WTC11 (cell line): ENCODE data around the gene ITPKB. TPM values are rescaled to one million over a fixed set of nuclear protein-coding genes. Genes with fewer than 3 reads are reported as not detected.
A peak's percentile ranks its signal among the peaks of the same experiment; 100 is the strongest.

Source experiments
- ATAC-seq: fragments of 200-7000 bp; cut with Tn5 transposase; 2 replicates; pipeline ENCODE4 v1.10.0; 2021; ENCODE audit warnings: mild to moderate bottlenecking, moderate library complexity
- CTCF ChIA-PET: fragments of 300-600 bp; sonication (Branson Sonifier 250); formaldehyde crosslinking; loops from one replicate; lab custom pipeline; 2021; ENCODE audit warnings: antibody characterized with exemption; lab: Charles Lee
- POLR2A ChIA-PET: fragments of 350-600 bp; sonication (Branson Sonifier 250); formaldehyde crosslinking; loops from one replicate; lab custom pipeline; 2021; ENCODE audit warnings: antibody characterized with exemption; lab: Charles Lee
- DNase-seq: peaks from one replicate; pipeline ENCODE4 v3.0.0; 2021; ENCODE audit warnings: low spot score
- H3K27ac Mint-ChIP-seq: 2 replicates; pipeline ENCODE4 v1.8.0; 2021; ENCODE audit warnings: mixed read lengths
- H3K27me3 Mint-ChIP-seq: 2 replicates; pipeline ENCODE4 v1.8.0; 2021; ENCODE audit warnings: low read depth, mild to moderate bottlenecking, moderate library complexity, mixed read lengths
- H3K36me3 Mint-ChIP-seq: 2 replicates; pipeline ENCODE4 v1.8.0; 2021; ENCODE audit warnings: mixed read lengths
- H3K4me1 Mint-ChIP-seq: 2 replicates; pipeline ENCODE4 v1.8.0; 2022; ENCODE audit warnings: mixed read lengths
- H3K4me3 Mint-ChIP-seq: 2 replicates; pipeline ENCODE4 v1.8.0; 2021; ENCODE audit warnings: mild to moderate bottlenecking, moderate library complexity, mixed read lengths
- H3K9me3 Mint-ChIP-seq: 2 replicates; pipeline ENCODE4 v1.8.0; 2021; ENCODE audit warnings: mixed read lengths
- AFF4 ChIP-seq: sonication (generic); formaldehyde crosslinking; IDR thresholded peaks from 2 replicates; pipeline ENCODE4 v1.8.1; 2023; ENCODE audit warnings: mild to moderate bottlenecking, missing genetic modification reagents, borderline replicate concordance
- CREB1 ChIP-seq: sonication (generic); formaldehyde crosslinking; IDR thresholded peaks from 2 replicates; pipeline ENCODE4 v1.8.0; 2023; ENCODE audit warnings: mild to moderate bottlenecking, missing genetic modification reagents
- CREM ChIP-seq: sonication (generic); formaldehyde crosslinking; IDR thresholded peaks from 2 replicates; pipeline ENCODE4 v1.8.1; 2022; ENCODE audit warnings: mild to moderate bottlenecking, missing genetic modification reagents, moderate library complexity
- E2F4 ChIP-seq: sonication (generic); formaldehyde crosslinking; IDR thresholded peaks from 2 replicates; pipeline ENCODE4 v1.8.1; 2022; ENCODE audit warnings: low read depth, mild to moderate bottlenecking, moderate library complexity, missing genetic modification reagents, borderline replicate concordance
- ESRRA ChIP-seq: sonication (generic); formaldehyde crosslinking; IDR thresholded peaks from 2 replicates; pipeline ENCODE4 v1.8.1; 2022; ENCODE audit warnings: mild to moderate bottlenecking, missing genetic modification reagents, borderline replicate concordance
- FOXJ3 ChIP-seq: sonication (generic); formaldehyde crosslinking; IDR thresholded peaks from 2 replicates; pipeline ENCODE4 v1.9.0; 2021; ENCODE audit warnings: missing genetic modification reagents, mild to moderate bottlenecking, borderline replicate concordance
- FOXP1 ChIP-seq: sonication (generic); formaldehyde crosslinking; IDR thresholded peaks from 2 replicates; pipeline ENCODE4 v1.8.0; 2022; ENCODE audit warnings: missing genetic modification reagents, mild to moderate bottlenecking, moderate library complexity, borderline replicate concordance
- IRF1 ChIP-seq: sonication (generic); formaldehyde crosslinking; IDR thresholded peaks from 2 replicates; pipeline ENCODE4 v1.8.0; 2023; ENCODE audit warnings: missing genetic modification reagents
- JUN ChIP-seq: sonication (generic); formaldehyde crosslinking; IDR thresholded peaks from 2 replicates; pipeline ENCODE4 v1.8.0; 2023; ENCODE audit warnings: mild to moderate bottlenecking, missing genetic modification reagents
- MXD4 ChIP-seq: fragments of 250-450 bp; sonication (Bioruptor Pico); IDR thresholded peaks from 2 replicates; pipeline ENCODE4 v1.8.0; 2021; ENCODE audit warnings: mild to moderate bottlenecking, moderate library complexity, borderline replicate concordance
- NFYB ChIP-seq: sonication (generic); formaldehyde crosslinking; conservative IDR thresholded peaks from 2 replicates; pipeline ENCODE4 v1.8.0; 2022; ENCODE audit warnings: low read depth, missing genetic modification reagents
- NR3C1 ChIP-seq: sonication (generic); formaldehyde crosslinking; conservative IDR thresholded peaks from 2 replicates; pipeline ENCODE4 v1.8.1; 2023; ENCODE audit warnings: low read depth, mild to moderate bottlenecking, missing genetic modification reagents
- PRDM15 ChIP-seq: sonication (generic); formaldehyde crosslinking; IDR thresholded peaks from 2 replicates; pipeline ENCODE4 v1.8.0; 2022; ENCODE audit warnings: missing genetic modification reagents
- ZMAT4 ChIP-seq: fragments of 250-450 bp; sonication (Bioruptor Pico); IDR thresholded peaks from 2 replicates; pipeline ENCODE4 v1.9.0; 2021; ENCODE audit warnings: mild to moderate bottlenecking
- ZNF138 ChIP-seq: sonication (generic); formaldehyde crosslinking; conservative IDR thresholded peaks from 2 replicates; pipeline ENCODE4 v1.8.1; 2022; ENCODE audit warnings: mild to moderate bottlenecking, moderate library complexity, missing genetic modification reagents
- ZNF425 ChIP-seq: fragments of 250-450 bp; sonication (Bioruptor Pico); conservative IDR thresholded peaks from 2 replicates; pipeline ENCODE4 v1.9.0; 2021; ENCODE audit warnings: mild to moderate bottlenecking
- ZSCAN18 ChIP-seq: fragments of 250-450 bp; sonication (Bioruptor Pico); IDR thresholded peaks from 2 replicates; pipeline ENCODE4 v2.1.2; 2022; ENCODE audit warnings: mild to moderate bottlenecking, moderate library complexity
- total RNA-seq: library from RNA; stranded (reverse); gene quantifications from 3 replicates; pipeline ENCODE4 v1.2.3, GENCODE V29; 2021

ITPKB gene
- total RNA-seq, 1 experiment from 2014 or later, result 15.6 TPM

GRCh38 chr1:226649780-226650179 is 89.3 kb downstream of the ITPKB start:
- Mint-ChIP-seq H3K27ac (no peak overlapping the region), H3K9me3 (no peaks in the 10 kb centered on the region), H3K4me1 (peaks cover 34% of the 10 kb centered on the region), H3K36me3 (no peaks in the 10 kb centered on the region; the same call in 1 of the 2 replicates), H3K4me3 (no peak overlapping the region), H3K27me3 (no peaks in the 10 kb centered on the region)
- TF ChIP-seq AFF4, result no peak
- peak; percentile 34; the same call in 1 of the 2 replicates for TF ChIP-seq ESRRA
- no peak for TF ChIP-seq NFYB (CRISPR knock-in tag)
- peak; percentile 40 for DNase-seq
- CTCF ChIA-PET, result interaction anchor here (0.6 to 3.2 kb wide), 11 partner anchors 9 to 178 kb away, joined by 3 to 12 read pairs (median 5); no protein-coding TSS in a partner anchor
- ATAC-seq, result peak; percentile 15
- POLR2A ChIA-PET, result no interaction called here

- peaks cover 29% of the 10 kb centered on the region for H3K4me1 Mint-ChIP-seq
- H3K4me3 Mint-ChIP-seq, result no peak overlapping the region
- no peak for TF ChIP-seq NFYB (CRISPR knock-in tag)
- no peak for TF ChIP-seq JUN (CRISPR knock-in tag)
- no peak for TF ChIP-seq NR3C1 (CRISPR knock-in tag)
- TF ChIP-seq ZNF138 (CRISPR knock-in tag), result no peak
- TF ChIP-seq FOXJ3 (CRISPR knock-in tag), result no peak
- TF ChIP-seq MXD4 (CRISPR knock-in tag), result no peak
- no peak for TF ChIP-seq ZMAT4 (CRISPR knock-in tag)
- no peak for TF ChIP-seq CREB1 (CRISPR knock-in tag)
- no peak for TF ChIP-seq PRDM15 (CRISPR knock-in tag)
- no peak for TF ChIP-seq CREM (CRISPR knock-in tag)
- no peaks in the 10 kb centered on the region for H3K9me3 Mint-ChIP-seq
- peak overlapping the region; percentile 44; the same call in 1 of the 2 replicates for H3K27ac Mint-ChIP-seq
- ATAC-seq (no peak), DNase-seq (no peak)
- ChIA-PET POLR2A (no interaction called here), CTCF (interaction anchor here (0.6 to 3.2 kb wide), 10 partner anchors 10 to 179 kb away, joined by 3 to 12 read pairs (median 5); no protein-coding TSS in a partner anchor)
- H3K36me3 Mint-ChIP-seq, result no peaks in the 10 kb centered on the region; the same call in 1 of the 2 replicates
- no peaks in the 10 kb centered on the region for H3K27me3 Mint-ChIP-seq
Observed at GRCh38 chr1:226649244-226649643, 89.8 kb downstream of the ITPKB start.

GRCh38 chr1:226648421-226648820 is 90.7 kb downstream of the ITPKB start:
- Mint-ChIP-seq H3K27me3 (no peaks in the 10 kb centered on the region), H3K27ac (no peak overlapping the region), H3K4me3 (no peak overlapping the region), H3K4me1 (peaks cover 24% of the 10 kb centered on the region), H3K36me3 (peaks cover under 1% of the 10 kb centered on the region), H3K9me3 (no peaks in the 10 kb centered on the region)
- ChIA-PET CTCF (interaction anchor here (1.6 to 3.2 kb wide), 3 partner anchors 11 to 178 kb away, joined by 6 to 12 read pairs (median 7); no protein-coding TSS in a partner anchor), POLR2A (interaction anchor here (0.6 kb wide), 1 partner anchor 181 kb away, joined by 4 read pairs; no protein-coding TSS in a partner anchor)
- ATAC-seq (no peak), DNase-seq (no peak)
- TF ChIP-seq ZSCAN18, result no peak
- no peak for TF ChIP-seq NR3C1 (CRISPR knock-in tag)
- no peak for TF ChIP-seq IRF1
- no peak for TF ChIP-seq ZNF425
- no peak for TF ChIP-seq E2F4 (CRISPR knock-in tag)
- no peak for TF ChIP-seq FOXP1 (CRISPR knock-in tag)
- TF ChIP-seq ZNF138 (CRISPR knock-in tag), result no peak
